Stimulated activated CD4-positive, alpha-beta T cell treated with anti-CD3 and anti-CD28 coated beads, Interleukin-2, amount 100 ng/mL, for 4 hours (primary cell): ENCODE measurements around the gene FETUB.

Experiments used
- DNase-seq: peaks from one replicate; pipeline ENCODE4 v3.0.0-alpha.2; 2020; ENCODE audit warnings: low read depth

The FETUB gene

DNA sequence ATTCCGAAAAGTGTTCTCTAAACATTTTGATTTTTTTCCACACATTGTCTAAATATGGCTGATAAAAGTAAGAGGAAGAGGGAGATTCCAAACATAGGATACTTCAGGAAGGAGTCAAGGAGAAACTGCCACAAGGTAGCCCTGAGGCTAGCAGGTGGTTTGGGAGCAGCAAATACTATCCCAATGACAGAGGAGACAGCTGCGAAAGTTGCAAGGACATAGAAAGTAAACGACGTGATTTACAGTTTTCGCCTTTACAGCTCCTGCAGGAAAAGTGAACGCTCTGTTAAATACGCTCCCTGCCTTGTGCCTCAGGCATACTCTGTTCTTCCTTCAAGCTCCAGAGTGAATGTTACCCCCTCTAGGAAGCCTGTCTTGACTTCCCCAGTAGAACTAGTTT is 3.7 kb upstream of the FETUB start:
- no peak for DNase-seq

DNA sequence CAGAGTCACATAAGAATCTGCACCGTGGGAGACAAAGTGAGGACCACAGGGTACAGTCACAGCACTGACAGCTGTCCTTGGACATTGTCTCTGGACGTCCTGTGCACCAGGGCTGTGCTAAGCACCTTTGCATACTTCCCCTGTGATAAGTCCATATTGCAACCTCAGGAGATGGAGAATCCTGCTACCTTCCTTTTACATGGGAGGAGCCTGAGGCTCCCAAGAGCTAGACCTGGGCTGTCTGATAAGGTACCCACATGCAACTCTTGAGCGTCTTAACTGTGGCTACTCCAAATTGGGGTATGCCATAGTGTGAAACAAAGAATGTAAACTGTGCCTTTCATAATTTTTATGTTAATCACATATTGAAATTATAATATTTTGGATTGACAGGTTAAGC is 2.5 kb upstream of the FETUB start:
- DNase-seq = no peak

DNA sequence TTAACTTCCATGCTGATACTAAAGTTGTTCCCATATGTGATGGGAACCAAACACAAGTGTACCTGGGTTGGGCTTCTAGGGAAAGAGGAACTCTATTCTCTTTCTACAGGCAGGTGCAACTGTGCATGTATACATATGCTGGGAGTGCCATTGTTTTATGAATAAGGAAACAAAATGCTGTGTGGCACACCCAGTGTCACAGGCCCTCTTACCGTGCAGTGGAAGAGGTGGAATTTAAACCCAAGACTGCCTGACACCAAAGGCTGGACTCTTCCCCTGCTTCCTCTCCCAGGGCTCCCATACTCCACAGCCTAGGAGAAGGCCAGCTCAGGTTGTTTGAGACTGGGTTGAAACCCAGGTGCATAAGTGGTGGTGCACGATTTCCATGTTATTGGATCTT is 1.9 kb upstream of the FETUB start:
- DNase-seq = no peak

DNA sequence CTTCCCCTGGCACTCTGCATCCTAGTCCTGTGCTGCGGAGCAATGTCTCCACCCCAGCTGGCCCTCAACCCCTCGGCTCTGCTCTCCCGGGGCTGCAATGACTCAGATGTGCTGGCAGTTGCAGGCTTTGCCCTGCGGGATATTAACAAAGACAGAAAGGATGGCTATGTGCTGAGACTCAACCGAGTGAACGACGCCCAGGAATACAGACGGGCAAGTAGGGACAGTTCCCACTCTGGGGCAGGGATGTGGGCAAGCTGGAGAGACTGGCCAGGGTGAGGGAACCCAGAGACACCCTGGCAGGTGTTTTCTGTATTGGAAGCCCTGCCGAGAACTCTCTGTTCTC is 247 bp downstream of the FETUB start:
- DNase-seq = no peak

DNA sequence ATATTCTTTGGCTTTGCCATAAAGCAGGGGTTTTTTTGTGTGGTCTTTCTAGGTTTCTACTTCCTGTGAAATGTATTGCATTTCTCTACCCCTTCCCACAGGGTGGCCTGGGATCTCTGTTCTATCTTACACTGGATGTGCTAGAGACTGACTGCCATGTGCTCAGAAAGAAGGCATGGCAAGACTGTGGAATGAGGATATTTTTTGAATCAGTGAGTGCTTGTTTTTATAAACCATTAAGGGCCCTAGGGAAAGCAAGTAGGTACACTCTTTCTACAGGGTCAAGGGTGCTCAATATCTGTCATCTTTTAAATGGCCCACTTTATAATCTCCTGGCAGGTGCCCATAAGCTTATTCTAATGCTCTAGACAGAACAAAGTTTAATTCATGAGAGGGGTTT is 730 bp downstream of the FETUB start:
- no peak for DNase-seq

DNA sequence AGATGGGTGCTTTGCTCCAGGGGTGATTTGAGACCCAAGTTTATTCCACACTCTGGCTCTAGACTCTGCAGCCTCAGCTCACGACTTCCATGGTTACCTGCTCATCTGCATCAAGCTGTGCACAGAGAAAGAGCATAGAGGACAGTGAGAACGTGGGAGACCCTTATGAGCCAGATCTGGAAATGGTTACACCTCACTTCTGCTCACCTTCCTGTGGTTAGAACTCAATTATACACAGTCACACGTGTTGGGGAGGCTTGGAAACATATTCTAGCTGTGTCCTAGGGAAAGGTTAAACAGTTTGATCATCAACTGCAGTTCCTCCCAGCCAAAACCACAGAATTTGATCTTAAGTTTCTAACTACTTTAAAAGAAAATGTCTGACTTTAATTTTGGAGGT is 1.8 kb downstream of the FETUB start:
- no peak for DNase-seq

DNA sequence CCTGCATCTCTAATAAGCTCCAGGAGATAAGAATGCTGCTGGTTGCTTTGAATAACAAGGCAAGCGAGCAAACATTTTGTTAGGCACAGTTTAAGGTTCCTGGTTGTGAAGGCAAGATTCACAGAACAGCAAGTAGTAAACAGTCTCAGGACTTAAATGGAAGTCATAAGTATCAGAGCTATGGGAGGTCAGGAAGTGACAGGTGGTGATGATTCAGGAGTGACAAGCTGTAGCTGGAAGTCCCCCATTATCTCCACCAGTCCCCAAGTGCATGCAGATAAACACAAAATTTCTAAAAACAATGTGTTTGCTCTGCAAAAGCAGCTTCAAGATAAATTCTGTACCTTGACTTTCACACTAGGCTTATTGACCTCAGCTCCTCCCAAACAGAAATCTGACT is 3.3 kb downstream of the FETUB start:
- no peak for DNase-seq

DNA sequence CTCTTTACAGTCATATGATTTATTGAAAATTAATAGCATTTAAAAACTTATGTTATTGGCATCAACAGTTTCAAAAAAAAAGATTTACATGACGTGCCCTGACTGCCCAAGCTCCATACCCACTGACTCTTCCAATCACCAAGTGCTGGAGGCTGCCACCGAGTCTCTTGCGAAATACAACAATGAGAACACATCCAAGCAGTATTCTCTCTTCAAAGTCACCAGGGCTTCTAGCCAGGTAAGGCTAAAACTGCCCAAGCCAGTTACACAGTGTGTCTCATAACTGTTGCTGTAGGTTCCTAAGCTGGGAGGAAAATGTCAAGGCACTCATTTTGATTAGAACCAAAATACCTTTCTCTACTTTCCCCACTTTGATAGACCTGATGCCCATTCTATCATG is 4.5 kb downstream of the FETUB start:
- no peak for DNase-seq

DNA sequence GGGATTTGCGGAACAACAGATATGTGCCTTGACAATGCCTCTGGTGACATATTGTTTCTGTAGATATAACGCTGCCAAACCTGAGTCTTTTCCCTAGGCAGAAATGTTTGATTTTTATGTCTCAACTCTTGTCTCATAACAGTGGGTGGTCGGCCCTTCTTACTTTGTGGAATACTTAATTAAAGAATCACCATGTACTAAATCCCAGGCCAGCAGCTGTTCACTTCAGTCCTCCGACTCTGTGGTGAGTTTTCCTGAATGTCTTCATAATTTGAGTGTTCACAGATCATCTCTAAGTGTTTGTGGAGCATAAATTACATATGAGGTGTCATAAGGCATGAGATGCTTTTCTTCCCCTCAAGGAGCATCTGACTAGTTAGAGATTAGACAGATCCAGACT is 5.9 kb downstream of the FETUB start:
- no peak for DNase-seq

DNA sequence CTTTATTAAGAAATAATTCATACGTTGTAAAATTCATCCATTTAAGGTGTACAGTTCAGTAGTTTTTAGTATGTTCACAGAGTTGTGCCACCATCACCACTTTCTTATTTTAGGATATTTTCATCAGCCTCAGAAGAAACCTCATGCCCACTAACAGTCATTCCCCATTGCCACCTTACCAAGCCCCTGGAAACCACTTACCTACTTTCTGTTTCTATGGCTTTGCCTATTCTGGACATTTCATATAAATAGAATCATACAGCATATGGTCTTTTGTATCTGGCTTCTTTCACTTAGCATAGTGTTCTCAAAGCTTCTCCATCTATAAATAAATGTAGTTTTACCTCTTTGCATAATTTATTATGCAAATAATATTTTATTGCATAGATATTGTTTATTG is 6.6 kb downstream of the FETUB start:
- DNase-seq = no peak

DNA sequence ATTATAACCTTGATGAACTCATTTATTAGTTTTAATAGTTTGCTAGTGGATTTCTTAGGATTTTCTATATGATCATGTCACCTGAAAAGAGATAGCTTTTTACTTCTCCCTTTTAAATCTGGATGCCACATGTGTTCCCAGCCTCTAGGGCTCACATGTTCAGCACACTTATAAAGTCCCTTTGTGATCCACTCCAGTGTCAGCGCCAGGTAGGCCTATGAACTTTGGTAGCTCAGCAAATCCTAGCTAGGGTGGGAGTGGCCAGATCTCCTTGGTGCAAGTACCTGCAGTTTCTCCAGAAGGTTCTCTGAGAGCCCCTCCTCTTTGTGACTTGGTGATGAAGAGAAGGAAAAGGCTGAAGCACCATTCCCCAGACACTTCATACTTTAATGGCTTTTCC is 8.7 kb downstream of the FETUB start:
- DNase-seq = no peak

DNA sequence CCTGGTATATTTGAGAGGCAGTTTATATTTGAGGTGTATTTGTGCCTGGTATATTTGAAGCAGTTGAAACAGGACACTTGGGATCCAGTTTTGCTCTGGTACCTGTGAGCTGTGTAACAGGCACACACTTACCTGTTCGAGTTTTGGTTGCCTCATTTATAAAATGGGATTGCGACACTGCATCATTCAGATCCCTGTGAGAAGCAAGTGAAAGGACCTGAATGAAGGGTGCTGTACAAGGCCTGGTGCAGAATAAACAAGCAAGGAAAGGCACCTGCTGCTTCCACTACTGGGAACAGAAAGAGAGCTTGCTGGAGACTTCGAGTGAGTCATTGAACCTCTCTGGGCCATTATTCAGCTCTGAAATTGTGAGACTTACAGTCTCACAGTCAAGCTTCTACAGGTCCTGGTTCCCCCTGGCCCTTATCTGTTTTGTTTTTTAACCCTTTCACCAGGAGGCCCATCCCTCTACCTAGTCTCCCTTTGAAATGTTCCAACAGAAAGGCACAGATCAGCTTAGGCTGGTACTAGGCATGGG is 11.5 kb downstream of the FETUB start:
- DNase-seq = no peak

DNA sequence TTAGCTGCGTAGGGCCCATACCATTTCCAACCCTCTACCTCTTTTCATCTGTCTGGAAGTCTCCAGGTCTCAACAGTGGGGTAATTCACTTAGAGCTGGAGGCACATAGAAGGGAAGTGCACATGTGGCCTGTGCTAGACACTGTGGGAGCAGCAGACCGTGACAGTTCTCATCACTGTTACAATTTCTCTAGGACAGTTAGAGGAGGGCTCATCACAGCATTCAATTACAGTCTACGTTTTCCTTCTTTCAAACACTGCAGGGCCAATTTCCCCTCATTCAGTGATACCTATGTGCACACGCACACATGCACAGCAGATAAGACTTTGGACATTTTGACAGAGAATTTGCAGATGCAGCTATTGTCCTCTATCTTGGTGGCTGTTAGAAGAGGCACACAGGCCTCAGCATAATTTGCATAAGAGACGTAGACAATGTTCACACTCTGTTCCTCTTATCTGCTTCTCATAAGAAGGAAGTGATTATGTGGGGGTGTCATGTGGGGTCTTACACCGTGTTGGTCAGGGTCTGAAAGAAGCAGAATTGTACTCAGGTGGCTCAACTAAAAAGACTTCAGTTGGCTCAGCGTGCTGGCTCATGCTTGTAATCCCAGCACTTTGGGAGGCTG is 13.0 kb downstream of the FETUB start:
- no peak for DNase-seq

DNA sequence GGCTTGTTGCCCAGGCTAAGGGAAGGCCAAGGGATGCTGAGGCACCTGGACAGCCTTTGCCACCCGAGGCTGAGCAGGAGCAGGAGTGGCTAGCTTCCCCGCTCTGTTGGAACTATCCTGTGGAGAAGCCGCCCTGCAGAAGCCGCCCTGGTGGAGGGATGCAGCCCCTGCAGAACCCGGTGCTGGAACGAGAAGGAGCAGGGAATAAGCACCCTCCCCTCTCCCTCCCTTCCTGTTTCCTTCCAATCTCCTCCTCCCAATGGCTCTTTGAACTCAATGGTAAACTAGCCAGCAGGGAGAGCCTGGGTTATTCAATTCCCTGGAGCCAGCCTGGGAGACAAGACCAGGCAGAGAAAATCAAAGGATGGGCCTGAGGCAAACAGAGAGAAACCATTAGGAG is 13.8 kb downstream of the FETUB start:
- DNase-seq = no peak

DNA sequence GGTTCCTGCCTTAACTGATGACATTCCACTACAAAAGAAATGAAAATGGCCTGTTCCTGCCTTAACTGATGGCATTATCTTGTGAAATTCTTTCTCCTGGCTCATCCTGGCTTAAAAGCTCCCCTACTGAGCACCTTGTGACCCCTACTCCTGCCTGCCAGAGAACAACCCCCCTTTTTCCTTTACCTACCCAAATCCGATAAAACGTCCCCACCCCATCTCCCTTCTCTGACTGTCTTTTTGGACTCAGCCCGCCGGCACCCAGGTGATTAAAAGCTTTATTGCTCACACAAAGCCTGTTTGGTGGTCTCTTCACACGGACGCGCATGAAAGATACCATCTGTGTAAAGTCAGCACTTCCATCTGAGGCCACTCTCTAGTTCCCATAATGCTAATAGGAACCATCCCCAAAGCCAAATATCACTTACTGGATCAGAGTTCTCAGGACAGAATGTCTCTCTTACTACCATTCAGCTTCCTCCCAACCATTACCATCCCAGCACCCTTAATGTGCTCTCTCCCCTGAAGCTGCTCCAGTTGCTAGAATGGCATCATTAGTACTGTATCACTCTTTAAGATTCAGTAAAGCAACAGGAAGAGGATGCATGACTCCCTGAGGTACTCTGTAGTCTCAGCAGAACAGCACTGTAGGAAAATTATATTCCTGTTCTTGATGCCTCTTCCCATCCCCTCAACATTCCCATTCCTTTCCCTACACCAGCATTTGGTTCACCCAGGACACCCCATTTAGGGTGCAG is 23.3 kb downstream of the FETUB start:
- DNase-seq = no peak

DNA sequence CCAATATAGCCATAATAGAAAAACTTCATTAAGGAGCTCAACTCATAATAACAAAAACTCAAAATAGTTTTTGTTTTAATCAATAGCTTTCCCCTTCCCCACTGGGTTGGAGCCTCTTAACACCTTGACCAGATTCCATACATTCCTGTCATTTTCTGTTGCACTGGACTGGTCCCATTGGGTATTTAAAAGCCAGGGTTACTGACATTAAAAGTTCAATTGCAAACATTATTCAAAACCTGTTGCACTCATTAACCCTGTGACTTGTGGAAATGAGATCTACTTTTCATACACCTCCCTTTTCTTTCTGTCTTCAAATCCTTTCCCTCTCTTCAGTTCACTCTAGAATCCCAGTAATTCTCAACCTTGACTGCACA is 23.9 kb downstream of the FETUB start:
- no peak for DNase-seq

DNA sequence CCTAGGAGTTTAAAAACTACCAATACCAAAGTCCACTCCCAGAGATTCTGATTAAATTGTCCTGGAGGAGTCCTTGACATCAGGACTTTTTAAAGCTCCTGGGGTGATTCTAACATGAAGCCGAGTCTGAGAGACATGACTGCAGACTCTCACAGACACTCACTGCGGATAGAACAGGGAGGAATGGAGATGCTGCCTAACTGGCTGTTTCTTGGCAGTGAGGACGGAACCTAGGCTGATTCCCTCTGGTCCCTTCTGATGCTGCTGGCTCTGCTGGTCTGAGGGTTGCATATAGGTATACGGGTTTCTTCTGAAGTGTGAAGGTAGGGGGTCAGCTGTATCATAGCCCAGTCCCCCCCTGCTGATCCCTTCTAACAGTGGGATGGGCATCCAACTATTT is 24.3 kb downstream of the FETUB start:
- DNase-seq = no peak

DNA sequence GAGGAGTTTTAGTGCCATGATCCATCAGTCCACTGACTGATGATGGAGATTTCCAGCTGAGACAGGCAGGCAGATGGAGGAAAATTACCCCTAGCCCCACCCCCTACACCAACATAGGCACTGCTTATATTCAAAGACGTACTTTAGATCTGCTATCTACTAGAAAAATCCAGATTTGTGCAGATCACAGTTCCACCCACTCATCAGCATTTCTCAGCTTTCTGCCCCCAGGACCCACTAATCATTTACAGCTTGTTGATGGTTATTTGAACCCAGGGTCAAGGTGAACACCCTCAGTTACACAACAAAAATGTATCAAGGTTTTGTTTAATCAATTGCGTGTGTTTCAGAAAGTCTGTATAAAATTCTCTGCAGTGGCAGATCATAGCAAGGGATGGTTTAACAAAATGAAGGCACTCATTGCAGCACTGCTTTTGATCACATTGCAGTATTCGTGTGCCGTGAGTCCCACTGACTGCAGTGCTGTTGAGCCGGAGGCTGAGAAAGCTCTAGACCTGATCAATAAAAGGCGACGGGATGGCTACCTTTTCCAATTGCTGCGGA is 25.5 kb downstream of the FETUB start, which contains the start of gene HRG:
Gene HRG (plus strand): TSS at position 390 of the 564 bp plus-strand sequence. CDS start 18 bp downstream, at position 408.
- no peak for DNase-seq

DNA sequence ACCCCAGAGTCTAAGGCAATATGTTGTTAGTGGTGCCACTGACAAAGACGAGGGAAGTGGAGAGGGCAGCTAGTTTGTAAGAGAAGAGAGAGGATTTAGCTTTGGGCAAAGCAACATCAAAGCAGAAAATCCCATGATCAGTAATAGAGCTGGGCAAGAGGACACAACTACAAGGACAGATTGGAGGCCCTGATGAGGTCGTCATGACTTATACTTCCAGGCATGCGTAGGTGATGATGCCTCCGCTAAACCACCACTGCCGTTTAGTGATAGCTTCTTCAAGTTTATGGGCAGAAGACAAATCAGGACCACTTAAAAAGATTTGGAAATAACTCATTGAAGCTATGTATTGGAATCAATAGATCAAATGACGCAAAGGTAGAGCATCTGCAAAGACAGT is 28.2 kb downstream of the FETUB start:
- no peak for DNase-seq

DNA sequence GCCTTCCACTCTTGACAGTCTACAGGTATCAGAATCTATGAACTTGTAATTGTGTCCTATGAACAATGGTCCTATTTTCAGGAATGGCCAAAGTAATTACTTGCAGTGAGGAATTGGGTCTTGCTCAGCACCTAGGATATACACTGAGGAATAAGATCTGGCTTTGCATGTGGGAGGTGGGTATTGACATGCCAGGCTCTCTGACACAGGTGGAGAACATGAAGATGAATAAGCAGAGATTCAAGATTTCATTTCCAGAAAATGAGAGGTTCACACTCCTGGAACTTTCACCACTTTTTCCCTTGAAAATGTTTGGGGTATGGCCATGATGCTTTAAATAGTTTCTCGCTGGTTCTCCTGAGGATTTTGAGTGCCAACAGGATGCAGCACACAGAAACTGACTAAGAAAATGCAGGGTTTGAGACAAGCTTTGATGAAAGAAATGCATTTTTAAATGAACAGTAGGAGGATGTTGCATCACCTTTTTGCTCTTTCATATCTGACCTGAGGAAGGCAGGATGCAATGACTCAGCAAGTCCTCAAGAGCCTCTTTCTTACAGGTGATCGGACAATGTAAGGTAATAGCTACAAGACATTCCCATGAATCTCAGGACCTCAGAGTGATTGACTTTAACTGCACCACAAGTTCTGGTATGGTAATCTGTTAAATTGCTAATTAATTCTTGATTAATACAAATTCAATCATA is 29.3 kb downstream of the FETUB start:
- DNase-seq = no peak

DNA sequence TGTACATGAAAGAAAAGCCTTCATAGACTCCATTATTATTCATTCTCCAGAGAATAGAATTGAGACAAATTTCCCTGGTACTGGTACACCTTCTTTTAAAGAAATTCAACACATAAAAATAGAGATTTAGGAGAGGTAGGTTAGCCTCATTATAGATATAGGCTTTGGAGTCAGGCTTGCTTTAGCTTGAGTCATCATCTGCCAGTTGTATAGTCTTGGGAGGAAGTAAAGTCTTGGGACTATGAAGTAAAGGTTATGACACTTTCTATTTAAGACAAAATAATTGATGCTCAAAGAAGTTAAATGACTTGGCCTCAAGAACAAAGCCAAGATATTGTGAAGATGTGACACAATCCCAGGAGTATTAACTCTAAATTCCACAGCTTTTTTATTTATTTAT is 30.0 kb downstream of the FETUB start:
- no peak for DNase-seq

DNA sequence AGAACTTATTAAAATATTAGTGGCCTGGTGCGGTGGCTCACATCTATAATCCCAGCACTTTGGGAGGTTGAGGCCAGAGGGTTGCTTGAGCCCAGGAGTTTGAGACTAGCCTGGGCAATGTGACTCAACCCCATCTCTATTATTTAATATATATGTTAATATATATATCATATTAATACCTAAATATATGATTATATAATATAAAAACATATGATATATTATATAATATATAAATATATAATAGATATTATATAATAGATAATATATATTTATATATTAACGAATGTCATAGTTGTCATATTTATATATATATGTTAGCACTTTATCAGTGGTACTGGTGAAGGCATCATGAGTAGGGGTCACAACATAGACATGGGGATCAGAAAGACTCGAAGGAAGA is 30.9 kb downstream of the FETUB start:
- DNase-seq = no peak

DNA sequence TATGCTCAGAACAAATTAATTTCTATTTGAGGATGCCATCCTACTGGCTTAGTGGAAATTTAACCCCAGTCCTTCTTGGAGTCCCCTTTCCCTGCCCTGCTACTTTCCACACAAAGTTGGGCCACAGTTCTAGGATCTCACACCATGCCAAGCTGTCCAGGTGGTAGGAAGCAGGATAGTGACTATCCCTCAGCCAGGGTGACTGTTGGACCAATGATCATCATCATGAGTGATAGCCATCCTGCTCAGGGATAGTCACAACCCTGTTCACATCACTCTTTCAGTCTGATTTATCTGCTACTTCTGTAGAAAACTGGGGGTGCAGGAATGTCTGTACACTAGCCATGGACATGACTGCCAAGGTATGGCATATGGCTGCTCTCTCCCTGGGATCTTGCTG is 38.4 kb downstream of the FETUB start:
- DNase-seq = no peak
